ENCODE results near the gene DPY30. TPM values are rescaled to one million over a fixed set of nuclear protein-coding genes. Genes with fewer than 3 reads are reported as not detected.
"Not testable (repeated sequence)": the region's sequence is repeated elsewhere in the genome, so short reads cannot be mapped to it uniquely, and the experiment has no call there.

The DPY30 gene
- 61.9 and 65.5 TPM in 2 replicates for total RNA-seq

DNA sequence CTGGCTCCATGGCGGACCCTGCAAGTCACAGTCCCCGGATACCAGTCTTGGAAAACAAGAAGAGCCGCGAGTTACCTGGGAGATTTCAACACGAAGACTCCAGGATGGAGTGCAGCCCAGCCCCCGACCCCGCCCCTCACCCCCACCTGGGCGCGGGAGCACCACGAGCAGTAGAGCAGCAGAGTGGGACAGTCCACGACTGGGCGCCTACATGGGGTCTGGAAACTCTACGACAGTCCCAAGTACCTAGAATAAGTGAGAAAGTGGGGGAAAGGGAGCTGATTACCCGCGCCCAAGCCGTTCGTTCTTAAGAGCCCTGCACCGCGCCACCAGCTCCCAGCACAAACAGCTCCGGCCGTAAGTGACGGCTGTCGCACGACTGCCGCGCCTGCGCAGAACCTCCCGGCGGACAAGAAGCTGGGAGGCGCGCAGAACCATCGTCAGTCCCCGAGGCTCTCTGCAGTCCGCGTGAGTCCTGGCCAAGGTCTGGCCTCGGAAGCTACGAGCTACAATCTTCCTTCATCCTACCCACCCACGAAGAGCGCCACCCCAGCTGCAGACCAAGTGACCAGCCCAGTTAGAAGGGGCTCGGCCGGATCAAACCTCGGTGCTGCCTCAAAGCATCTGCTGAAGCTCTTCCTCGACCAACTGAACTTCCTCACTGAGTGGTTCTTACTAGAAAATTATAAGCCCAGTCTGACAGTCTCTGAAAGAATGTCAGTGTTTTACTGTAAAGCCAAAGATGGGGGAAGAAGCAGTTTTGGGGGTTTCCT lies at the start of gene DPY30:
DPY30 (minus strand) TSS at position 359 of the 773 bp plus-strand sequence; CDS start at position 10, 349 bp downstream.
- intact Hi-C loops (cut with micrococcal nuclease) = loop anchor here (1.0 kb wide), 3 partner anchors 24 to 318 kb away; partner anchors contain the start of genes BIRC6, MEMO1 and SPAST

DNA sequence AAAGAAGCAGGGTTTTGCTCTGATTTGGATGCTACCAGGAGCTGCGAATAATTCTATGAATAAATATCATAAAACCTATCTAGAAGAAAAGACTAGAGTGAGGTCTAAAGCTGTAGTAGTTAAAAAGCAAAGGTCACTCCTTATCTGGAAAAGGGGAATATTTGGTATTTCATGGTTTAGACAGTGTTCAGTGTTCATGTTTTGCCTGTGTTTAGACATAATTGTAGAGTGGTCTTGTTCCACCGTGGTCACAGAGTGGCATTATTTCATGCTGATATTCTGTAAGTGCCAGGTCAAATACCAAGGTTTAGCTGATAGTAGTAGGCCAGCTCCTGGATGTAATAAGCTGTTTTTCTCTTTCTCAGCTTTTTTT lies 34.5 kb upstream of the DPY30 start:
- intact Hi-C loops (cut with micrococcal nuclease) = no loop called here

DNA sequence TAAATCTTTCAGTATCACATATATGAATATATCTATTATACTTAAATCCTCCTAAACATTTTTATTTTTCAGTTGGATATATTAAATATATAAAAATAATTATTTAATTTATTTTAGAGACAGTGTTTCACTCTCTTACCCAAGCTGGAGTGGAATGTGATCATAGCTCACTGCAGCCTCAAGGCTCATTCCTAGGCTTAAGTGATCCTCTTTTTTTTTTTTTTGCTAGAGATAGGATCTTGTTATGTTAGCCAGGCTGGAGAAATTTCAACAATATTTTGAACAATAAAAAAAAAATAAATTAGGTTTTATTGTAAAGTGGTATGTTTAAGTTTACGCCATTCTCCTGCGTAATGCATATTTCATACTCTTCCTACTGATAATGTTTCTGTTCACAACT lies 27.9 kb upstream of the DPY30 start:
- intact Hi-C loops (cut with micrococcal nuclease) = no loop called here

DNA sequence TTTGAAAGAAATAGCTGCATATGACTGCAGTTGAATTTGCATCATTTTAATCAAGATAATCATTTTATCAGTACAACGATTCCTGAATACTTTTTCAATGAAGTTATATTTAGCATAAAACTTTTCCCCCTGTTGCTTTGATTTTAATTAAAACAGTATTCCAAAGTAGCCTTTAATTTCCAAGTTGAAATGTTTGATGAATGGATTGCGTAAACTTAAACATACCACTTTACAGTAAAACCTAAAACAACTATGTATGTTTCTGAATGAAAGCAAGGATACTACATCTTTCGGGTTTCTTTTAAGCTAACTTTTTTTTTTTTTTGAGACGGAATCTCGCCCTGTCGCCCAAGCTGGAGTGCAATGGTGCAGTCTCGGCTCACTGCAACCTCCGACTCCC lies 25.1 kb upstream of the DPY30 start:
- intact Hi-C loops (cut with micrococcal nuclease) = loop anchor here (5.0 kb wide), 1 partner anchor 213 kb away; the partner anchor contains the start of gene YIPF4

DNA sequence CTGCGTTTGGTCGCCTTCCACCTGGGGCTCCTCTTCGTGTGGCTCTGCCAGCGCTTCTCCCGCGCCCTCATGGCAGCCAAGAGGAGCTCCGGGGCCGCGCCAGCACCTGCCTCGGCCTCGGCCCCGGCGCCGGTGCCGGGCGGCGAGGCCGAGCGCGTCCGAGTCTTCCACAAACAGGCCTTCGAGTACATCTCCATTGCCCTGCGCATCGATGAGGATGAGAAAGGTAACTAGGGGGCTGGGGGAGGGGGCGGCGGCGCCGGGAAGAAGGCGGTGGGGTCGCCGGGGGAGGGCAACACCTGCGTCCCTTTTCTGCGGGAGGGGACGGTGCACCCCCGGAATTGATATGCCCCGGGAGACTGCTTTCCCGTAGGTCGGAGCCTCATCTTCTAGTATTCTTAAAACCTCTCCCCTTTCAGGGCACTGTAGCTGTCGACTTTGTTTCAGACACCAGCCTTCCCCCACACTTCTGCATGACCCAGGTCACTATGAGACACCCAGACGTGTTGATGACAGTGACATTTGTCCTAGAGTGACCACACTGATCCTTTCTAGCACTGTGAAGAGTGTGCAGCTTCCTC lies 24.5 kb upstream of the DPY30 start:
- intact Hi-C loops (cut with micrococcal nuclease) = loop anchor here (5.0 kb wide), 1 partner anchor 213 kb away; the partner anchor contains the start of gene YIPF4

DNA sequence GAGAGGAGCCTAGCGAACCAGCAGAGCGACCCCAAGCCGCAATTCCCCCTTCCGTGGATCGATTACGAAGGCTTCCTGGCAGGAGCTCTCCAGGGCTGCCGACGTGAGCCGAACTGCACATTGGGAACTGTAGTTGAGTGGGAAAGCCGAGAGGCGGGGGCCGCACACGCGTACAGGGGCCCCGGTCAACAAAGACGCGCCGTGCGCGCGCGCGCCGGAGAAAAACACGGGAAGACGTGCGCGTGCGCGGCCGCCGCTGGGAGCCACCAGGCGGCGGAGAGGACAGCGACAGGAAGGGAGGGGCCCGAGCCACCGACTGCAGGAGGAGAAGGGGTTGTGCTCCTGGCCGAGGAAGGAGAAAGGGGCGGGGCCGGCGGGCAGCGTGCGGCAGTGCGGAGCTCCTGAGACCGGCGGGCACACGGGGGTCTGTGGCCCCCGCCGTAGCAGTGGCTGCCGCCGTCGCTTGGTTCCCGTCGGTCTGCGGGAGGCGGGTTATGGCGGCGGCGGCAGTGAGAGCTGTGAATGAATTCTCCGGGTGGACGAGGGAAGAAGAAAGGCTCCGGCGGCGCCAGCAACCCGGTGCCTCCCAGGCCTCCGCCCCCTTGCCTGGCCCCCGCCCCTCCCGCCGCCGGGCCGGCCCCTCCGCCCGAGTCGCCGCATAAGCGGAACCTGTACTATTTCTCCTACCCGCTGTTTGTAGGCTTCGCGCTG lies 23.9 kb upstream of the DPY30 start, which contains the start of gene SPAST:
SPAST (plus strand) TSS at position 247 of the 711 bp plus-strand sequence; CDS start at position 523, 276 bp downstream.
- intact Hi-C loops (cut with micrococcal nuclease) = loop anchor here (1.0 to 5.0 kb wide), 6 partner anchors 24 to 565 kb away; partner anchors contain the start of genes BIRC6, DPY30, MEMO1 and TTC27

DNA sequence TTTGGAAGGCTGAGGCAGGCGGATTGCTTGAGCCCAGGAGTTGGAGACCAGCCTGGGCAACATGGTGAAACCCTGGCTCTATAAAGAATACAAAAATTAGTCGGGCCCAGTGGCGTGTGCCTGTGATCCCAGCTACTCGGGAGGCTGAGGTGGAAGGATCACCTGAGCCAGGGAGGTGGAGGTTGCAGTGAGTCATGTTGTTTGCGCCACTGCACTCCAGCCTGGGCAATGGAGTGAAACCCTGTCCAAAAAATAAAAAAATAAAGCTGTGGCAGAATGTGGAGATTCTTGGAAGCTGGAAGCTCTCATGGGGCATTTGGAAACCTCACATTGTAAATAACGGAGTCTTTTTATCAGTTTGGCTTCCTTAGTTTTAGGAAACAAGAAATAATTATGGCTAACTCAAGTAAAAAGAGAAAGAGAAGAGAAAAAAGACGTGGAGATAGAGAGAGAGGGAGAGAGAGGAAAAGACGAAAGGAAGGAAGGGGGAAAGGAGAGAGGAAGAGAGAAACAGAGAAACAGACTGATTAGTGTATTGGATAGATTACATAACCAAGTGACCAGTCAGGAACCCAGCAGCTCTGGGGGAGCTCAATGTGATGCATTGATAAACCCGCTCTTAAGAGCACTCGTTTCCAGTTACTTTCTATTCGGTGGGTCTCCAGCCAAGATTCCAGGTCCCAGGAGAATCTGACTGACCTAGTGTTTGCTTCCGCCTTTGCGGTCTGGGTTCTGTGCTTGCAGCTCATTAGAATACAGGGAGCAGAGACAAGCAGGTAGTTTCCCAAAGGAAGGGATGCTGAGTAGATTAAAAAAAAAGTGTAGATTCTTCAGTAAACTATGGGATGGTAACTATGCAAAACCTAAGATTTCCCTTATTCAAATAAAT lies 22.6 kb upstream of the DPY30 start:
- intact Hi-C loops (cut with micrococcal nuclease) = loop anchor here (2.0 to 5.0 kb wide), 2 partner anchors 215 to 567 kb away; partner anchors contain the start of genes TTC27 and YIPF4

DNA sequence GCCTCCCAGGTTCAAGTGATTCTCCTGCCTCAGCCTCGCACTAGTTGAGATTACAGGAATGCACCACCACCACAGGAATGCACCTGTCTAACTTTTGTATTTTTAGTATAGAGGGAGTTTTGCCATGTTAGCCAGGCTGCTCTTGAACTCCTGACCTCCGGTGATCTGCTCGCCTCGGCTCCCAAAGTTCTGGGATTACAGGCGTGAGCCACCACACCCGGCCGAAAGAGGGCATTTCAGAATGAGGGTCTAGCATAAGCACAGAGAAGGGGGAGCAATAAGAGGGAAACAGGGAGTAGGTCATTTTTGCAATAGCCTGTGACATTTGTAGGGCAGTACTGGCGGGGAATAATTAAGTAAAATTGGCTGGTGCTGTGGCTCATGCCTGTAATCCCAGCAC lies 21.8 kb upstream of the DPY30 start:
- intact Hi-C loops (cut with micrococcal nuclease) = loop anchor here (5.0 kb wide), 1 partner anchor 216 kb away; the partner anchor contains the start of gene YIPF4

DNA sequence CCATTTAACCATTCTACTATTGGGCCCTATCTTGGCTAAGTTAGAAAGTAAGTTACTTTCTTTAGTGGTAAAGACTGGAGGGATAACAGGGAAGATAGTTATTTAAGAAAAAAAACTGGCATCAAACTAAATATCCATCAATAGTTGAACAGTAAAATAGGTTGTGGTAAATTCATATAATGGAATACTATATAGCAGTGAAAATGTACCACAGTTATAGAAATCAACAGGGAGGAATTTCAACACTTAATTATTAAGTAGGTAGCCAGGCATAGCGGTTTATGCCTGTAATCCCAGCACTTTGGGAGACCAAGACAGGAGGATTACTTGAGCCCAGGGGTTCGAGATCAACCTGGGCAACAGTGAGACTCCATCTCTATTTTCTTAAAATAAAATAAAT lies 20.7 kb upstream of the DPY30 start:
- intact Hi-C loops (cut with micrococcal nuclease) = loop anchor here (5.0 kb wide), 1 partner anchor 217 kb away; the partner anchor contains the start of gene YIPF4

DNA sequence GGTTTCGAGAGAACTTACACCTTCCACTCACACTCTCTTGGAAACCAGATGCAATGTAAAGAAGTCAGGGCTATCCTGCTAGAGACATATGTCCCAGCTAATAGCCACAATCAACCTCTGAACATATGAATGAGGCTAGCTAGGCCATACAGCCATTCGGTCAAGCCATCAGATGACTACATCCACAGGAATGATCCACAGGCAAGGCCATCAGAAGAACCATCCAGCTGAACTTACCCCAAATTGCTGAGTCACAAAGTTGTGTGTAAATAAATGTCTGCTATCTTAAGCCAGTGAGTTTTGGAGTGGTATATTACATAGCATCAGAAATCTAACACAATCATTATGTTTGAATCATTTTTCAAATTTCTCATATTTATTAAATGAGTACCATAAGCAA lies 18.5 kb upstream of the DPY30 start:
- intact Hi-C loops (cut with micrococcal nuclease) = no loop called here

DNA sequence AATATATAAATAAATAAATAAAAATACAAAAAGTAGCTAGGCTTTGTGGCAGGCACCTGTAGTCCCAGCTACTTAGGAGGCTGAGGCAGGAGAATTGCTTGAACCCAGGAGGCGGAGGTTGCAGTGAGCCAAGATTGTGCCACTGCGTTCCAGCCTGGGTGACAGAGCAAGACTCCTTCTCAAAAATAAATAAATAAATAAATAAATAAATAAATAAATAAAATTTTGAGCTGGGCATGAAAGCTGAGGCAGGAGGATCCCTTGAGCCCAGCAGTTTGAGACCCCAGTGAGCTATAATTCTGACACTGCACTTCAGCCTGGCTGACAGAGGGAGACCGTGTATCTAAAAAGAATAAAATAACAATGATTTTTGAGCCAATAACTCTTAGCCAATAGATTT lies 15.0 kb upstream of the DPY30 start:
- intact Hi-C loops (cut with micrococcal nuclease) = not testable (repeated sequence)

DNA sequence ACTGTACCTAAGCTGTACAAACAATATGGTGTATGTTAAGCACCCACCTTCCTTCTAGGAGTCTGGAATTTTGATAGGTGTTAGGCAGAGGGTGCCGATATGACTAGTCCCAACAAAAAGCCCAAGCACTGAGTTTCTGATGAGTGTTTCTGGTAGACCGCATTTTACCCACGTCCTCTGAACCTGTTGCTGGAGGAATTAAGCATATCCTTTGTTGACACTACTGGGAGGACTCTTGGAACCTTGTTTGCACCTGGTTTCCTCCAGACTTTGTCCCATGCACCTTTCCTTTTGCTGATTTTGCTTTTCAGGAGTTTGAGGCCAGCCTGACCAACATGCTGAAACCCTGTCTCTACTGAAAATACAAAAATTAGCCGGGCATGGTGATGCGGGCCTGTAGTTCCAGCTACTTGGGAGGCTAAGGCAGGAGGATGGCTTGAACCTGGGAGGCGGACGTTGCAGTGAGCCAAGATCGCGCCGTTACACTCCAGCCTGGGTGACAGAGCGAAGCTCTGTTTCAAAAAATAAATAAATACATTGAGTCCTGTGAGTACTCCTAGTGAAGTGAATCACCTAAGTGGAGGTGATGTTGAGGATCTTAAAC lies 12.3 kb upstream of the DPY30 start:
- intact Hi-C loops (cut with micrococcal nuclease) = no loop called here

DNA sequence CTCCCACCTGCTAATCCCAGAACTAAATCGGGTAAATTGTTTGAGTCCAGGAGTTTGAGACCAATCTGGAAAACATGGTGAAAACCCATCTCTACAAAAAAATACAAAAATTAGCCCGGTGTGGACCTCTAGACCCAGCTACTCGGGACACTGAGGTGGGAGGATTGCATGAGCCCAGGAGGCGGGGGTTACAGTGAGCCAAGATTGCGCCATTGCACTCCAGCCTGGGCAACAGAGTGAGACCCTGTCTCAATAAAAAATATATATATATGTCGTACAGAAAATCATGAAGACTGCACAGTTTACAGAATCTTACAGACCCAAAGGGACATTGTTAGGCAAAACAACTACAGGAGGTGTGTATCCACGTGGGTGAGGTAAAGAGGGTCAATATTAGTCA lies 4.0 kb upstream of the DPY30 start:
- intact Hi-C loops (cut with micrococcal nuclease) = no loop called here

DNA sequence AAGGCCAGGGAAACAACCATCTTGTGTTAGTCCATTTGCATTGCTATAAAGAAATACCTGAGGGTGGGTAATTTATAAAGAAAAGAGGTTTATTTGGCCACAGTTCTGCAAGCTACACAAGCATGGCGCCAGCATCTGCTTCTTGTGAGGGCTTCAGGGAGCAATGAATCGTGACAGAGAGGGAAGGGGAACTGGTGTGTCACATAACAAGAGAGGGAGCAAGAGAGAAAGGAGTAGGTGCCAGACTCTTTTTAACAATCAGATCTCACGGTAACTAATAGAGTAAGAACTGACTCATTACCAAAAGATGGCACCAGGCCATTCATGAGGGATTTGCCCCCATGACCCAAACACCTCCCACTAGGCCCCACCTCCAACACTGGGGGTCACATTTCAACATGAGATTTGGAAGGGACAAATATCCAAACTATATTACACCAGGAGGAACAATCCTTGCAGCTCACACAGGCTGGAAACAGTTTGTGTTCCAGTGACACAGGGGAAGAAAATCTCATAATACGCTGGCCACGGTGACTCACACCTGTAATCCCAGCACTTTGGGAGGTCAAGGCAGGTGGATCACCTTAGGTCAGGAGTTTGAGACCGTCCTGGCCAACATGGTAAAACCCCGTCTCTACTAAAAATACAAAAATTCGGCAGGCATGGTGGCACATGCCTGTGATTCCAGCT lies 5.3 kb downstream of the DPY30 start:
- intact Hi-C loops (cut with micrococcal nuclease) = not testable (repeated sequence)

DNA sequence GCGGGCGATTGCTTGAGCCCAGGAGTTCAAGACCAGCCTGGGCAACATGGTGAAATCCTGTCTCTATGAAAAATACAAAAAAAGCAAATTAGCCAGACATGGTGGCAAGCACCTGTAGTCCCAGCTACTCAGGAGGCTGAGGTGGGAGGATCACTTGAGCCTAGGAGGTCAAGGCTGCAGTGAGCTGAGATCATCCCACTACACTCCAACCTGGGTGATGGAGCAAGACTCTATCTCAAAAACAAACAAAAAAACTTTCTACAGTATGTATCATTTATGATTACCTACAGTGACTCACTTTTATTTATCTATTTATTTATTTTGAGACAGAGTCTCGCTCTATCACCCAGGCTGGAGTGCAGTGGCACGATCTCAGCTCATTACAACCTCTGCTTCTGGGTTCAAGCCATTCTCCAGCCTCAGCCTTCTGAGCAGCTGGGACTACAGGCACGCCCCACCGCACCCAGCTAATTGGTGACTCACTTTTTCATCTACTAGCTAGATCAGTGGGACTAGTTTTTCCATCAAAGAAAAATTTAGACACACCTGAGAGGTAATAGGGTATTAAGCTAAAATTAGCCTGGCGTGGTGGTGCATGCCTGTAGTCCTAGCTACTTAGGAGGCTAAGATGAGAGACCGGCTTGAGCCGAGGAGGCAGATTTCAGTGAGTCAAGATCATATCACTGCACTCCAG lies 20.7 kb downstream of the DPY30 start:
- intact Hi-C loops (cut with micrococcal nuclease) = not testable (repeated sequence)

DNA sequence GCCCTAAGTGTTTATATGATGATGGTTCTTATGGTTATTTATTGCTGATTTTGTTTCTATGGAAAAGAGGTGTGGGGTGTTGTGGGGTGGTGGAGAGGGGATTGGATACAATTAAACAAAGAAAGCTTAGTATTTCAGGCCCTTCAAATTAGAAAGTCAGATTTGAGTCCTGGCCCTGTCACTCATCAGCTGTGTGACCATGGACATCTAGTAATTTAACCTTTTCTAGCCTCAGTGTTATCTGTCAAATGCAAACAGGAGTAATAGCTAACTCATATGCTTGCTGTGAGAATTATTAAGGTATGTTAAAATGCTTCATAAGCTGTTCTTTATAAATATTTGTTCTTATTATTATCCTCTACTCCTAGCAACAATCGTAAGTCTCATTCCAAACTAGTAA lies 26.7 kb downstream of the DPY30 start:
- intact Hi-C loops (cut with micrococcal nuclease) = no loop called here

DNA sequence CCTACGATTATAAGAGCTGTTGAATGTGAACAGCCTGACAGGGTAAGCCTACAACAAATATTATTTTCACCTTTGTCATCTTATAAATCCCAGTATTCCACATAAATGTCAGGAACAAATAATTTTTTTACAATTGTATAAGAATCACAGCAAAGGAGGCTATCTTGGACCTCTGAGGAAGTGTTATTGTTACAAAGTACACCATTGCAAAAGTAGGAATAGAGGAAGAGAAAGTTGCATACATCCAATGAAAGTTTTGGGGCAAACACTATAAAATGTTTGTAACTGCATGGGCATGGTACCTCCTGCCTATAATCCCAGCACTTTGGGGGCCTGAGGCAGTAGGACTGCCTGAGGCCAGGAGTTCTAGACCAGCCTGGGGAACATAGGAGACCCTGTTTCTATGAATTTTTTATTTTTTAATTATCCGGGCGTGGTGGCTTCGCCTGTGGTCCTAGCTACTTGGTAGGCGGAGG lies 28.1 kb downstream of the DPY30 start:
- intact Hi-C loops (cut with micrococcal nuclease) = loop anchor here (1.0 to 2.0 kb wide), 4 partner anchors 28 to 267 kb away; partner anchors contain the start of genes DPY30, SLC30A6 and SPAST

DNA sequence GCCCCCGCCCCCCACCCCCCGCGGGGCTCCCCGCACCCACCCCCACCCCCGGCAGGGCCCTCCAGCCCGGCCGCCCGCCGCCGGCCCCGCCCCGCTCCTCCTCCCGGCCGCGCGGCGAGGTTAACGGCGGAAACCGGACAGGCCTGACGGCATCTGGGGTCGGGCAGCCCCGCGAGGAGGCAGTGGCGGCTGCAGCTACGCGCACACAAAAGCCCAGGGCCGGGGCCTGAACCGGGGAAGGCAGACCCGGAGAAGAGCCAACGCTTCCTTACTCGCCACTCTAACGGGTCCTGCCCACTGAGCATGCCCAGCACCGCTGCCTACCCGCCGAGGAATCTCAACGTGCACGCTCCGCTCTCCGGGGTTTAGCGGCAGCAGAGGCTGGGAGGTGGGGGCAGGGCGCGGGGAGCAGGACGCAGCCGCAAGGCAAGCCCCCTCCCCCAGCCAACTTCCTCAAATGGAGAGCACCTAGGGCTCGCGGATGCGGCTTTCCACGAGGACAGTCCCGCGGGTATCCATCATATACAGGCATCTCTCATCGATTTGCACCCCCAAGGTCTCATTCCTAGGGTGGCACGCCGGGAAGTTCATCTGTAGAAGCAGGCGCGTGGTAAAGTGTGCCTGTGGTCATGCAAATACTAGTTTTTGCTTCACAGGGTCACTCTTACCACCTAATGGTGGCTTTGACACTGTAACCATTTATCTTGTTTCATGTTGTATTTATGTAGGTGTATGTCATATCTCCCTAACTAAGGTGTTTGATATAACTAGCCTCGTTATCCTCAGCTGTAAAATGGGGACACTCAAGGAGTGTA lies 28.7 kb downstream of the DPY30 start, which contains the start of gene MEMO1:
MEMO1 (minus strand) TSS at position 339 of the 815 bp plus-strand sequence. CDS start 761 bp downstream, outside the sequence.
- intact Hi-C loops (cut with micrococcal nuclease) = loop anchor here (1.0 to 2.0 kb wide), 4 partner anchors 28 to 267 kb away; partner anchors contain the start of genes DPY30, SLC30A6 and SPAST
